GM19023 (cell line): ENCODE data around the gene PPFIBP2.

Source experiments
- ATAC-seq: cut with Tn5 transposase; IDR thresholded peaks from one replicate; pipeline ENCODE4 v1.9.1; 2021; ENCODE audit warnings: mild to moderate bottlenecking, moderate library complexity; ENCODE audit not compliant: unreplicated experiment

The PPFIBP2 gene

DNA sequence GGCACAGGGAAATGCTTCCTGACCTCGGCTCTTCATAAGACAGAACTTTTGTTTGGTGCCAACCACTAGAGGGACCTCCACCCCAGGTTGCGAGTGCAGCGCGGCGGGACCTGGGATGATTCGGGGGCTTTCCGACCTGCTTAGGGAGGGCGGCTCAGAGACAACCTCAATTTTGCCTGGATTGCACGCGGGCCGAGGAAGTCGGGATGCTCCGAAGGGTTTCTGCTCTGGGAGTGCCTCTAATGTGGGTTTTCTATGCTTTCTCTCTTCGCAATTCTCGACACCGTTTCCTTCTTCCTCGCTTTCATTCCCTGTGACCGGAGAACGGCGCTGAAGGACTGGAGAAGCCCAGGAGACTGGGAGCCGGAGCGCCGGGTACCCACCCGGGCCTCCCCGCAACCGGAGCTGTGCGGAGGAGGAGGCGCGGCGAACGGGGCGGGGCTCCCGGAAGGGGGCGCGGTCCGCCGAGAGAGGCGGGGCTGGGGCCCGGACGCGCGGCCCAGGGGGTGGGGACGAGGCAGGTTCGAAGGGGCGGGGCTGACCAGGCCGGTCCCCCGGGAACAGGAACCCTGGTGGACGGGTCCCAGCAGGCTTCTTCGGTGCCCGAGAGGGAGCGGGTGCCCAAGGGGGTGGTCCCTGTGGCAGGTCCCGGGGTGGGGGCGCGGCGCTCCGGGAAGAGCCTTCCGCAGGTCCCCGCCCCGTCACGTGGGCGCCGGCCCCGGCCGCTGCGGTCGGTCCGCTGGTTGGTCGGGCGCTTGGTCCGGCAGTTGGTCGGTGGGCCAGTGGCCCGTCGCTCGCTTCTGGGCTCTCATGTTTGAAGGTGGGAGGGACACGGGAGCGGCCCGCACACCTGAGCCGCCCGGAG is at the start of gene PPFIBP2:
Gene PPFIBP2, plus strand, starts transcription at position 766 of the 865 bp plus-strand sequence. CDS start 35,477 bp downstream, outside the sequence.
- ATAC-seq, result peak; percentile 79

DNA sequence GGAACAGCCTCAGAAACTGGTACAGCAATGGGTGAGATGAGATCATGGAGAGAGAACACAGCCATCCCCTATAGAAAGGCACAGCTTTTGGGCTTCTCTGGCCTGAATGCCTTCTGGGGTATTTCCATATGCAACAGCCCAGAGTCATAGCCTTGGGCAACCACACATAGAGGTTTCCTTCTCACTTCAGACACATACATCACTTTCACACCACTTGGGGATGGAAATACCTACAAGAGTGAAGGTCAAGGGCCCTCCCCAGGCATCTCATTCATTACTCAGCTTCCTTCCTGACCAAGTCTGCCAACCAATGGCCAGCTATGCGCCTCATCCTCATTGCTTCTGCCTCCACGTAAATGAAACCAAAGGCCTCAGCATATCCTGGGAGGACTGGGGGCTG is 46.1 kb upstream of the PPFIBP2 start:
- peak; percentile 78 for ATAC-seq

DNA sequence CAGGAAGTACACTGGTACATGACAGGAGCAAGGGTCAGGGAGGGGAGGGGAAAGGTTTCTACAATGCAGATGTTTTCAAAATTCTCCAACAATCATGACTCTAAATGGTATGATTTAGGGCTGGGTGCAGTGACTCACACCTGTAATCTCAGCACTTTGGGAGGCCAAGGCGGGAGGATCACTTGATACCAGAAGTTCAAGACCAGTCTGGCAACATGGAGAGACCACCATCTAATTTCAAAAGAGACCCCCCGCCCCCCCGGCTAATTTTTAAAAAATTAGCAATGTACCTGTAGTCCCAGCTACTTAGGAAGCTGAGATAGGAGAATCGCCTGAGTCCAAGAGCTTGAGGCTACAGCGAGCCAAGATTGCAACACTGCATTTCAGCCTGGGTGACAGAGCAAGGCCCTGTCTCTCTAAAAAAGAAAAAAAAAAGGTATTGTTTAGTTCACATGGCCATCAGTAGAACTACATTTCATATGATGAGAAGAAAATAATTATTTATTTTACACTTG is 44.4 kb upstream of the PPFIBP2 start:
- no peak for ATAC-seq

DNA sequence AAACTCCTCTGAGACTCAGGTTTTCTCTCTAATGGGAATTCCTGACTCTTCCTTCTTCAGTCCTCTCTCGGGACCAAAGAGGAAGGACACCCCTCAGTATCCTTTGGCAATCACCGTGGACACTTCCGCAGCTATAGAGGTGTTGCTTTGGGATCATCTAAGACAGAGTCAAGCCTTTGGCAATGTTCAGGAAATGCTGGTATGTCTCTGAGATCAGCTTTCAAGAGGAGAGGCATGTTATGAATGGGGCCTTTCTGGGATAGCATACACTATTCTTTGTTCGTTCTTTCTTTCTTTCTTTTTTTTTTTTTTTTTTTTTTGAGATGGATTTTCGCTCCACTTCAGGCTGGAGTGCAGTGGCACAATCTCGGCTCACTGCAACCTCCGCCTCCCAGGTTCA is 42.7 kb upstream of the PPFIBP2 start:
- ATAC-seq, result no peak

DNA sequence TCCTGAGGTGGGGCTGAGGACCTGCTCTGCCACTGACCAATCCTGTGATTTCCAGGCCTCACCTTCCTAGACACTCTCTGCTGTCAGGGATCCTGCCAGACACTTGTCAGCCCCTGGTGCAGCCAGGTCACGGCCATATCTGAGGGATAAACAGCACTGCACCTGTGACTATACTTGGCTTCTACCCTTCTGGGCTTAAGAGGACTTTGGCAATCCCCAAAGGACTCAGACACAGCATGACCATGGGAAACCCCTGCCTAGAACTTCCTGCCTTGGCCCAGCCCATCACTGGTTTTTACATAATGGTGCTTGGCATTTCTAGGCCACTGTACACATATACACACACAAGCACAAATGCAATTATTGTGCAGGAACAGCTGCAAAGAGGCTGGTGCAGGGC is 40.1 kb upstream of the PPFIBP2 start:
- peak; percentile 96 for ATAC-seq

DNA sequence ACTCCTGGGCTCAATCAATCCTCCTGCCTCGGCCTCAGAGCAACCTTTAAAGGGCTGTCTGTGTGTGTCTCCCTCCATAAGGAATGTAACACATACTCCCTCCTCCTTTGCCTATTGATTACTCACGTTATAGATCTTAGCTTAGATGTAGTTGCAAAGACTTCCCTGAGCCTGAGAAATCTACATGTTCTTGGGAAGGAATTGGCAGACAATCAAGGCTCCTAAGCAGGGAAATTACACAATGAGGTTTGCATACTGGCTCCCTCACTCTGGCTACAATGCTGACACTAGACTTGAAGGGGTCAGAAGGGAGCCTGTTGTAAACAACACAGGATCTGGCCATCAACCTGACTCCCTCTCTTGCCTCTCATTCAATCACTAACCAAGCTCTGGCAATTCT is 33.7 kb upstream of the PPFIBP2 start:
- no peak for ATAC-seq

DNA sequence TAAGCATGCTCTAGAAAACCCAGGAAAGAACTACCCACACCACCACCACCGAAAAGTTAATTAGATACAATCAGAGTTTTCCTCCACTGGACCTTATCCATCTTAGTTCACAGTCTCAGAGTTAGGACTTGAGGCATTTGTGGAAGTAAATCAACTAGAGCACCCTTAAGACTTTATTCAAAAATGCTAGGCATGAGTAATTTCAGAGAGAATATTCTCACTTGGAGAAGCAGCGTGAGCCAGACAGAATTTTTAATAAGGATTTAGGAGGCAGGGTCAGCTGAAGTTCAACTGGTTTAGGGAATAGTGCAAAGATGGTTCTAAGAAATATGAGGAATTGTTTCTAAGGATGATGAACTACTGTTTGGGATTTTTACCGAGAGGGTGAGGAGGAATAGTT is 29.7 kb upstream of the PPFIBP2 start:
- ATAC-seq, result no peak

DNA sequence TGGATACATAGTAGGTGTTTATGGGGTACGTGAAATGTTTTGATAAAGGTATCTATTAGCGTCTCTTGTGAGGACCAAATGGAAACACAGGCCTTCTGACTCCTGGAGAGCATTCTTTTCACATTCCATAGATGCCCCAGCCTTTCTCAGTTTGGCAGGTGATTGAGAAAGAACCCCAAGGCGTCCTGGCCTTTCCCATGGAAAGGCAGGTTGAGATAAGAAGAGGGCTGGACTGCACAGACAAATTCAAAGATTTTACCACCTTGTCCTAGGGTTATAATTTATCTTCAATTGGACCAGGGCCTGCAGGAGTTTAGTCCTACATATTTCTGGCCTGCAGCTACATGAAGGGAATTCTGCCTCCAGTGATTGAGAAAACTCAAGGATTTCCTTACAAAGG is 29.2 kb upstream of the PPFIBP2 start:
- no peak for ATAC-seq

DNA sequence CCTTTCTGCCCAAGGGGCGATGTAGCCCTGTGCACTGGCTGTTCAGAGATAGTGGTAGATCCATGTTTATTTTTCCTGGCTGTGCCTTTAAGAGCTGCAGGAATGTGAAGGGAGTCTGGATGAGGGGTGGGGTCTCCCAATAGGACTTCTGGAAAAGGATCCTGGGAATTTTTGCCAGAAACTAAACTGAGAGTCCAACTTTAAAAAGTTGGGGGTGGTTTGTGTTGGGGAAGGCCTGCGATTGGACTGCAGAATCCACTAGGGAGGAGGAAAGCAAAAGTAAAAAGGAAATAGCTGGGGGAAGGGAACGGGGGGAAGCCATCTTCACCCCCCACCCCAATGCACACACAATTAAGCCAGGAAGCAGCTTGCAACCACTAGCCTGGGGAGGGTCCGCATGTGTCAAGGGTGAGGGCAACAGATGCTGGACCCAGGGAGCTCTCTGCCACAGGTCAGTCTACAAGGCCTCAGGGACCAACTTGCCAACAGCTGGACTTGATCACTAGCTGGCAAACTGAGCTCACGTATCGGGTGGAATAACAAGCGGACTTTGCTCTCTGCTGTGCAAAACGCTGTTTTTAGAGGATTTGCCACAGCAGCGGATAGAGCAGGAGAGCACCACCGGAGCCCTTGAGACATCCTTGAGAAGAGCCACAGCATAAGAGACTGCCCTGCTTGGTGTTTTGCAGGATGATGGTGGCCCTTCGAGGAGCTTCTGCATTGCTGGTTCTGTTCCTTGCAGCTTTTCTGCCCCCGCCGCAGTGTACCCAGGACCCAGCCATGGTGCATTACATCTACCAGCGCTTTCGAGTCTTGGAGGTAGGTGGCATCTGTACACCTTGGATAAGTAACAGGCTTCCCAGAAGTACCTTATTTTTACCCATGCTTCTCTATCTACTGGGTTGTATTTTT is 28.4 kb upstream of the PPFIBP2 start, which contains the start of gene OLFML1:
Gene OLFML1, plus strand, starts transcription at position 321 of the 912 bp plus-strand sequence. Its CDS starts 370 bp downstream, at position 691.
- no peak for ATAC-seq

DNA sequence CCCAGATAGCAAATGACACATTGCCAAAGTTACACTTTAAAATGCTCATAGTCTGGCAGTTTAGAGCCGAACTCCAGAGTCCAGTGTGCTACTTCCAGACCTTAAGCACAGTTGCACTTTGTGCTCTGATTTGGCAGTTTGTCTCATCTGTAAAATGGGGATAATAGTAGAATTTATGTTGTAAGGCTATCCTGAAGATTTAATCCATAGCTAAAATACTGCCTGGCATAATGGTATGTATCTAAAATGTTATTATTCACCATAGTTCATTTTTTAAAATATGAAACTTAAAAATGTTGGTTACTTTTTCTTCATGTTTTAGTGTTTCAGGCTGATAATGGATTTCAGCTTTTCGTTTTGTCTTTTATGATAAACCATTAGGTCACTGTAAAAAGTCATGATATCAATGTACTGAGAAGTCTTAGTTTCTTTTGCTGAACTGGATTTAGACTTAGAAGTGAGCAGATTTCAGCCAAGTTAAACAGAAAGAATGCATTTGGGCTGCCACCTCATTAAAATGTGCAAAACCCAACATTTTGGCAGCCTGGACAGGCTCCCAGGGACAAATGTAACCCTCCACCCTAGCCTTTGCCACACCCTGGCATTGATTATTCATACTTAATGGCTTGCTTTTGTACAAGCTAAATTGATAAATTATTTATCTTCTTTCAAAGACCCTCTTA is 27.6 kb upstream of the PPFIBP2 start:
- no peak for ATAC-seq

DNA sequence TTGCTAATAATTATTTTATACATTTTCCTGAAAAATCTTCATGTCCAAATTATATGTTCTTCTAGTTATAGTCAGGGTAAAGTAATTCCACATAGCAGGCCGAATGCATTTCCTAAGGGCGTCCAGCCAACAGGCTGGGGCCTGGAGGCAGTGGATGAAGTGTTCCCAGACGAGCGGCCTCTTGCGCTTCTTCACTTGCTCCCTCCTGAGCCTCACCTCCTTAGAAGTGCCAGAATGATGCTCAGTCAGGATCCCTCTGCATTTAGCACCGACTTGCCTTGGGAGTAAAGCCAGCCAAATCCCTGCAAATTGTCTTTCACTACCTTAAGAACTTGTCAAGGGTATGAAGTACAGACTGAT is 27.0 kb upstream of the PPFIBP2 start:
- ATAC-seq, result no peak

DNA sequence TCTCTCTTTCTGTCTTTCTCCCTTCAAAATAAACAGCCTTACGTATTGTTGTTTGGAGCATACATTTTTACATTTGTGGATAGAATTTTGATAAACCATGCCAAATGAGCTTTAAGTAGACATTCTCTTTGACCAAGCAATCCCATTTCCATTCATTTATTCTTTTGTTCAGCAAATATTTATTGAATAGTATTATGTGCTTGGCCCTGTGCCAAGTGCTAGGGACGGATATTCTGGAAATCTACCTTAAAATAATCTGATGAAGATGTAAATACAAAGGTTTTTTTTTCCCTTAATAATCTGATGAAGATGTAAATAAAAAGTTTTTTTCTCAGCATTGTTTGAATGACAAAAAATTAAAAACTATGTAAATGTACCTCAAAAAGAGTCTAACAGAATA is 26.4 kb upstream of the PPFIBP2 start:
- no peak for ATAC-seq

DNA sequence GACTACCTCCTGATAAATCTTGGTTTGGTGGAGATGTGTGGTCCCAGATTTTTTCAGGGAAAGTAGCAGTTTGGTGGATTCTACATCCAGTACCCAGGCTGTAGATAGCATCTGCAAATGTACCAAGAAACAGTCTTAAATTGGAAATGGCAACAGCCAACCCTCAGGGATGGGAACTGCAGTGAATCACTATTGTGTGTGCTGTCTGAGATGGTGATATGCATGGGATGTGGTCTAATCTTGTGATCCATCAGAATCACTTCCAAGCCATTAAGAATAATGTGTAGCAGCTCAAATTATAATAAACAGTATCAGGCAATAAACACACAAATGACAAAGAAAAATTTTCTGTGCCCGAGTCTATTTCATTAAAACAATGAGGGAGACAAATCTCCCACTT is 25.1 kb upstream of the PPFIBP2 start:
- no peak for ATAC-seq

DNA sequence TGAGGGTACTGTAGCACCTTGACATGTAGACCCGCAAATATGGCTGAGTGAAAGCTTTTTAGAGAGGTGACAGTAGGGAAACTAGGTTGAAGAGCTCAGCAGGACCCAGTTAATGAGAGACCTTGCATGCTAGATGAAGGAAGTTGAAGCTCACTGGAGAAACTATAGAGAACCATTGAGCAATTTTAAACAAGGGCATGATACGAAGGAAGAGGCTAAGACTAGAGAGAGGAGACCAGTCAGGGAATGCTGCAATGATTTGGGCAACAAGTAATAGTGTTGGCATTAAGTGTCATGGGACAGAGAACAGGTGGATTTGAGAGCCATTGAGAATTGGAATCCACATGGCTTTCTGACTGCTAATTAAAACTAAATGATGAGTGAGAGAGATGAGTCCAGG is 24.4 kb upstream of the PPFIBP2 start:
- ATAC-seq, result no peak

DNA sequence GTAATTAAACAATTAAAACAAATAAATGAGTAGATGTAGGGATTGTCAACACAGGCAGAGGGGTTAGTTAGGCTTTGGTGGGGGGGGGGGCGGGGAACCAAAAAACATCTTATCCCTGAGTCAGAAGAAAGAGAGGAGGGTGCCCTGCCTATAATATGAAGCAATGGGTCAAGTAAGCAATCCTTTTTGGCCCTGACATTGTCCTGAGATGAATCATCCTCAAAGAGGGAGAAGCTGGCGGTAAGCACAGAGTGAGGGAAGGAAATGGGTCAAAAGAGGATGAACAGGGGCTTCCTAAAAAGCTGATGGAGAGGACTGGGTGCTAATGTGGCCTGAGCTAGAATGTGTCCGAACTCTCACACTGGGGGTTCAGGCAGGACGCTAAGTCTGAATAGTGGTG is 23.7 kb upstream of the PPFIBP2 start:
- ATAC-seq, result no peak

DNA sequence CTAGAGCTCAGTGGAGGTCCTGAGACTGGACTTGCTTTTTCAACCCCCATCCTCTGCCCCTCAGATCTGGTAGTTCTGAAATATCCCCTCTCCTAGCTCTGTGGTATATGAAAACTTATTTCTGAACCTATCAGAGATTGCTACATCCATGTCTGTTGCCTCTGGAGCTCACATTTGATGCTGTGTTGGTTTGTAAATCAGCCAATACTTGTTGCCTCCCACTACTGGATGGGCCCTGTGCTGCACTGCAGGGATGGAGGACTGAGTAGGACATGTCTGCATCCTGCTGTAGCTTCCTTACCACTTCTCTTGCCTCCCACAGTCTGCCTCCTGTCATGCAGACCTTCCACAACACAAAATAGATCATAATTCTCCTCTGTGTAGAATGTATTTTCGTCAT is 23.3 kb upstream of the PPFIBP2 start:
- no peak for ATAC-seq

DNA sequence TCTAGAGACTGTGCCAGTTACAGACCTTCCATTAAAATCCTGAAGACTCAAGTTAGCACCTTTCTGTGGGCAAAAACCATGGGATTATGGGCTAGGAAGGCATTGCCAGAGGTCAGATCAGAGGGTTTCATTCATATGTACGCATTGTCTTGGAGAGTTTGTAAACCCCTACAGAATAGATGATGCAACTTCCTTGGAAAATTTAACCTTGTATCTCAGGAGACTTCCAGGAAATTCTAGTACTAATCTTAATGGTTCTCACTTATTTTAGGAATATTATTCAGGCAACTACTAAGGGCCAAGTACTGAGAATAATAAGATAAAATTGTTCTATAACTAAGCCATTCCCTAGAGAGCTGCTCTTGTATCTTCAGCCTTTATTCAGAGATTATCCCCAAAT is 21.5 kb upstream of the PPFIBP2 start:
- ATAC-seq, result no peak

DNA sequence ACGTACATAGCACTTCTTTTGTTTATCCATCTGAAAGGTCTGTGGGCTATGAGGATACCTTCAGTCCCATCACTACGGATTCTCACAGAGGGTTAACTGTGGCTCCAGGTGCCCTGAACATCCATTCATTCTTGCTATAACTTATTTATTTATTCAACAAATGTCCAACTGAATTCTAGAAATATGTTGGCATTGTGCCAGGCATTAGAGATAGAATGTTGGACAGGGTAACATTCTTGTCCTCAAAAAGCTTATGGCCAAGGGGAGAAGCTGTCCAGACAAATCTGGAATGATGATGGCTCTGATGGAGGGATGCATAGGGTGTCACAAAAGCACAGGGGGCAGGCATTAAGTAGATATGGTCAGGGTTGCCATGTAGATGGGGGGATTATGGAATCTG is 20.1 kb upstream of the PPFIBP2 start:
- no peak for ATAC-seq

DNA sequence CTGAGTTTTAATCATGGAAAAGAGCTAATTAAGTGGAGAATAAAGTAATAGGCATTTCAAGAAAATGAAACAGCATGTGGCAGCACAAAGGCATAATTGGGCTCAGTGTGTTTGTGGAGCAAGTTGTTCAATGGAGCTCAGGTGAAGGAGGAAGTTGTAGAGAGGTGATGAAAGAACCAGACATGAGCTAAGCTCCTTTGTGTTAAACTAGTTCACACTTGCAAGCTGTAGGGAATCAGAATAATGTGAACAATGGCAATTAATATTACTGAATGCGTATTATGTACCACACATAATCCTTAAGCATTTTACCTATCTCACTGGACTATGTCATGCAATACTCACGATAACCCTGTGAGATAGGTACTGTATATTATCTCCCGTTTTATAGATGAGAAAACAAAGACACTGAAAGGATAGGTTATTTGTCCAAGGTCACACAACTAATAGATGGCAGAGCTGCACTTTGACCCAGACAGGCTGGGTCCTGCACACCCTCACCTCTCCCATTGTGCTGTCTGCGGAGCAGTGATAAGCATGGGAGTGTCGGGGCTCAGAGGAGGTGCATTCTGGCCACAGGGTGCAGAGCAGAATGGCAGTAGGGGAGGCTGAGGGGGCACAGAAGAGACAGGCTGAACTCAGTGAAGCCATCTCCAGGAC is 19.6 kb upstream of the PPFIBP2 start:
- ATAC-seq, result no peak

DNA sequence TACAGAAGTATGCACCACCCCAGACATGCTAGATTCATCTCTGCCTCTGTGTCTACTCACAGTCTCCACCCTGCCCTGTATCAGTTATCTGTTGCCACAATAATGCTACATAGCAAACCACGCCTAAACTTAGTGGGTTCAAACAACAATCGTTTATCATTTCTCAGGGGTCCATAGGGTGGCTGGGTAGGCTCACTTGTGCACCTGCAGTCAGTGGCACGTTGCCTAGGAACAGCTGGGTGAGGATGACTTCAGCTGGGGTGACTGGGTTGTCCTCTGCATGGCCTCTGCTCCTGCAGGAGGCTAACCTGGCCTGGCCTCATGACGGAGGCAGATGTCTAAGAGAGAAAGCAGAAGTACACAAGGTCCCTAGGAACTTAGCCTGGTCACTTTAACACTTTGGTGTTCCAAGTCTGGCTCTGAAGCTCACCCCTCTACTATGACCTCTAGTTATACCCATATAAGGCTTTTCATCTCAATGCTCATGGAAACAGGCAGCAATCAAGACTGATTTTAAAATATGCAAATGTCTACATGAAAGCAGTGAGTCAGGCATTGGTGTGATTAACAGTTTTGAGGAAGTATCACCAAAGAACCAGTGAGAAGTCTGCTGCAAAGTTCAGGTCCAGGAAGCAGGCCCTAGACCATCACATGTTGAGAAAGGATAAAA is 17.8 kb upstream of the PPFIBP2 start:
- peak; percentile 84 for ATAC-seq
